GM19351 (cell line): ENCODE data around the gene KRT80.

Experiments used
- ATAC-seq: cut with Tn5 transposase; IDR thresholded peaks from one replicate; pipeline ENCODE4 v1.9.1; 2021; ENCODE audit warnings: mild to moderate bottlenecking, moderate library complexity; ENCODE audit not compliant: unreplicated experiment

The KRT80 gene

DNA sequence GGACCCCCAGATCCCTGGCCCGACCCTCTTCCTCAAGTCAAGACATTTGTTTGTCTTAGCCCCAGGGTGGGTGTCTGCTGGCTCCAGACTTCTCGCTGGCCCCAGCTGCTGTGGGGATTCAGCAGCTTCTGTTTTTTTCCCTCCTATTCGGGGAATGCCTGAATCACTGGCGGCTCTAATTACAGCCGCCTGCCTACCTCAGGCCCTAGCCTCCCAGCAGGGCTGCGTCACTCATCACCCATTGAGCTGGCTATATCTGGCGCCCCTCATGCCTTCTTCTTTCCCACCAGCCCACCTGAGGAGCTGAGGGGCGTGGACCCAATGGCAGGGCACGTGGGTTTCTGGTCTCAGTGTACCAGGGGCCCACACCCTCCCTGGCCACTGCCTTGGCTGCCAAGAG lies 10.1 kb downstream of the KRT80 start:
- ATAC-seq = no peak

DNA sequence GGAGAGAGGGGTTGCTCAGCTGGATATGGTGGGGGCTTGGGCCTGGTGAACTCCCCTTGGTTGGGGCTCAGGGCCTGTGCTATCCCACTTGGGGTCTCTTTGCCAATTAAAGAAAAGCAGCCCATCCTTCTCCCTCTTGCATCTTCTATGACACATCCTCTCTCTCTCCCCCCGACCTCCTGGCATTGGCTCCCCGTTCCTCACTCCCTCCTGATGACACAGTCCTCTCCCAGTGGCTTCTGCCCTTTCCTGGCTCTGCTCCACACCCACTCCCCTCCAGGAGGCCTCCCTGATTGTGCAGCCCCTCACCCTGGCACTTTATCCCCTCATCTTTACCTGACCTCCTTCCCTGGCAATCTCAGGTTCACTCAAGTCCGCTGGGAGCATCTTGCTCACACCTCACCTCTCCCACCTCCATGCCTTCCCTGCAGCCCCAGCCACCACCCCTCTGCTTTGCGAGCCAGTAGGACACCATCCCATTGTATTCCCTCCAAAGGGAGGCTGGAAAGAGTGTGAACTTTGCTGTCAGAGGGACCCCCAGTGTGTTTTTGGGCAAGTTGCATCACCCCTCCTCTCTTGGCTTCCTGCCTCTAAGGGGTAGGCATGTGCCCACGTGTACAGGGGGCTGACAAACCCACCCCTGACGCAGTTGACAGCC lies 10.7 kb downstream of the KRT80 start:
- ATAC-seq = no peak

DNA sequence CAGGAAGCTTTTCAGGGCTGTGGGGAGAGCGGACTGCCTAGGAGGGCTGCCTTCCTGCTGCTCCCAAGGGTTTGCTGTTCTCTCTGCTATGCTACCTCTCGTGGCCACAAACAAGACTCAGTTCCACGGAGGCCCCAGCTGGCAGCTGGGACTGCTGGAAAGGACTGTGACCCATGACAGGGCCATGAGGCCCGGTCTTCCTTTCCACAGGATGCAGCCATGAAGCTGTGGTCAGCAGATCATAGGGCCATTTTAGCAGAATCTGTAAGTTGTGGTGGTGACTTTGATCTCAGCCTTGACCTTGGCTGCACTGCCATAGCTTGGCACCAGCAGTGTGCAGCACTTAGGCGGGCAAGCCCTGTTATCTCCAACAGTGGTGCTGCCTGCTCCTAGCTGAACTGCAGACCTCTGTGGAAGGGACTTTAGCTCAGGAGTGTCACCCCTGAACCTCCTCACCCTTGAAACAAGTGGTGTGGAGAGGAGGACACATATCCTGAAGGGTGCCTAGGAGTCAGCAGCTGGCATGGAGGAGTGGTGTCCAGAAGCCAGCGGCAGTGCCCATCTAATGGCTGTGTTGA lies 12.3 kb downstream of the KRT80 start:
- no peak for ATAC-seq

DNA sequence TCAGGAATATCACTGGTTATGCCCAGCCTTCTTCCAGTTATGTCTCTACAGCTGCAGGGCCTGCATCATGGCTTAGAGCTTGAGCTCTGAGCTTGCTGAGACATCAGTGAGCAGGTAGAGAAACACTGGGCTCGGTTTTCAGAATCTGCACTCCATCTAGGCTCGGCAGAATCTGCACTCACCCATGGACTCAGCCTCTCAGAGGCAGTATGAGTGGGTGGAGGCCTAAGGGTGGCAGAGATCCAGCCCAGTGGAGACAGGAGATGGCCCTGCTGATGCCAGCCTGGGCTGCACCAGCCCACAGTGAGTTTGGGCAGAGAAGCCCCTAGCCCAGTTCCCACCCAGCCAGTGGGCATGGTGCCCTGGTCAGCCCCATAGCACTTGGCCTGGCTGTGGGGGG lies 12.8 kb downstream of the KRT80 start:
- ATAC-seq = no peak

DNA sequence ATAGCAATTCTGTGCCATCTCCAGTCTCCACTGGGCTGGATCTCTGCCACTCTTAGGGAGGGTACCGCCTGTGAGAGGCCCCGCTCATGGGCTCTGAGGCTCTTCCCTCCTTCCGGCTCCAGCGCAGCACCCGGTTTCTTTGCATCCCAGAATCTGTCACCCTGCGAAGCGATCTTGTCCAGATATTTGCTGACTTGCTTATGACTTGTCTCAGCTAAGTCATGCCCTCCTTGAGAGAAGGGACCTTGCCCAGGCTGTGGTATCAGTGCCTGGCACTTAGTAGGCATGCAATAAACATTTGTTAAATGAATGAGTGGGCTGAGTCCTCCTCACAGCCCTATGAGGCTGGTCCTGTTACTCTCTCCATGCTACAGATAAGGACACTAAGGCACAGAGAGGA lies 13.4 kb downstream of the KRT80 start:
- ATAC-seq = no peak

DNA sequence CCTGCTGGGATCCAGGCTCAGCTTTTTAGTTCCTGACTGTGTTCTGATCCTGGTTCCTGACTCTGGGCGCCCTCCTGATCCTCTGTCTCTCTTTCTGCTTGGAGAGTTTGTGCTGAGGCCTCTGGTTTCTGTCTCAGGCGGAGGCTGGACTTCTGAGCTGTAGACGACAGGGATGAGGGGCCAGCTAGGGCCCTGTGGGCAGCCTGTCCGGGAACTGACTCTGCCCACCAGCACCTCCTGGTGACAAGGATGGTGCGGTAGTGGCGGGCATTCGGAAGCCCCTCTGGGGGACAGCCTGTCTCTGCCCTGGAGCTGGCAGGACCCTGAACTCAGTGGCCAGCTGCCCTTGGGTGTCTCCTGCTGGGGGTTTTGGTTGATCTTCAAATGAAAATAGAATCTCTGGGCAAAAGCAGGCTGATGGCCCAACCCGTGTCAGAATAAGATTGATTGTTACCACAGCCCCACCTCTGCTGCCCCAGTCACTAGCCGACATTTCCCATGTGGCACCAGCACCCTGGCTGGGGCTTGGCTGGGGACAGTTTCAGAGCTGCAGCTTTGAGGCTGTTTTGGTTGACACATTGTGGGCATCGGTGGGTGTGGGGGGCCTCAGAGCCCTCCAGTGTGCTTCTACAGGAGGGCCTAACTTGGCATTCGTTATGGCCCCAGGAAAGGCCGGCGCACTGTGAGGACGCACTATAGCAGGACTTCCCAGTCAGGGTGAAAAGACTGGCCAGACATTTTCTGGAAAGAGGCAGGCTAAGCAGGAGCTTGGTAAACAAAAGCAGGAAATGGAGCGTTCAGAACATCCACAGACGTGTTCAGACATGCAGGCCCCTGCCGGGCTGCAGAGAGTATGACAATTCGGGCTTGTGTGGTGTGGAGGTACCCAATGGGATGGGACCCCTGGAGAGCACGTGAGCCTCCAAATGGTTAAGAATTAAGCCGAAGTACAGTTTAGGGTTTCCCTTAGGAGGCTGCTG lies 16.2 kb downstream of the KRT80 start:
- ATAC-seq = no peak

DNA sequence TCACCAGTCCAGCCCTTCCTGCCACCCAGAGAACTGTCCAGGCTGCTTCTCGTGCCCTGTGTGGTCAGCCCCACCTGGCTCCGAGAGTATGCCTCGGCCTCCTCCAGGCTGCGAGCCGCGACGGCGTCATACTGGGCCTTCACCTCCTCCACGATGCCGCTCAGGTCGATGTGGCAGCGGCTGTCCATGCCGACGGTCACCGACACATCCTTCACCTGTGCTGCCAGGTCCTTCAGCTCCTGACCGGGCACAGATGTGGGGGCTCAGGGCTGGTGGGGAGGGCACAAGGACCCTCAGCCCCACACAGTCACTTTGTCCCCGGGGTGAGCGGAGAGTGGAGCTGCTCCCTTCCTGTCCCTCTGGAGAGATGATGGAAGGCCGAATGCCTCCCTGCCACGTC lies 18.3 kb downstream of the KRT80 start:
- ATAC-seq = no peak

DNA sequence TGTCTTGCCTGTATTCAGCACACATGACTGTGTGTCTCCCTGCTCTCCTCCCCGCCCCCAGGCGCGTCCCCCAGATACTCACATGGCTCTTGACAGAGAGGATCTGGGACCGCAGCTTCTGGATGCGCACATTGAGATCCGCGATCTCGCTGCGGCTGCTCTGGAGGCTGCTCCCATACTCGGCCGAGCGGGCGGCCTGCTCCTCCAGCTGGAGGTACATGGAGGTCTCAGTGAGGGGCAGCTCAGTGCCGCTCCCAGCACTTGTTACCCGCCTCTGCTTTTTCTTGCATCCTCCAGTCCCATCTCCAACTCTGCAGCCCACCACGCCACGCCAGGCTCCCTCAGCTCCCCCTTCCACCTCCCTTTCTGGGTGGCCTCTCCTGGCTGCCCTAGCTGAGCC lies 18.9 kb downstream of the KRT80 start:
- ATAC-seq = no peak

DNA sequence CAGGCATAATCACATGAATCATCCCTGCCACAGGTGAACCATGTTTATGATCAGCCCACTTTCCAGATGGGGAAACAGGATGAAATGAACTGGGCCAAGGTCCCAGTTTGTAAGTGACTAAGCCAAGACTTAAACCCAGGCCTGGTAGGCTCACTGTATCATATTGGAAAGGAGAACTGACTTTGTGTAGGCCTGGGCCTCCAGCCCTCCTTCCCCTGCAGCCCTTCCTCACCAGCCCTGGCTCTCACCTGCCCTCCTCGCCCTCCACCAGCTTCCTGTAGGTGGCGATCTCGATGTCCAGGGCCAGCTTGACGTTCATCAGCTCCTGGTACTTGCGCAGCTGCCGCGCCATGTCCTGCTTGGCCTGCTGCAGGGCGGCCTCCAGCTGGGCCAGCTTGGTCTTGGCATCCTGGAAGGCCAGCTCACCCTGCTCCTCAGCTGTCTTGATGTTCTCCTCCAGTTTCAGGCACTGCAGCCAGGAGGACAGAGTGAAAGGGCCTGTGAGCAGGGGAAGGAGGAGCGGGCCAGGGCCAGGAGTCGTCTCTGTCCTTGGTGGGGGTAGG lies 19.8 kb downstream of the KRT80 start:
- ATAC-seq = no peak

DNA sequence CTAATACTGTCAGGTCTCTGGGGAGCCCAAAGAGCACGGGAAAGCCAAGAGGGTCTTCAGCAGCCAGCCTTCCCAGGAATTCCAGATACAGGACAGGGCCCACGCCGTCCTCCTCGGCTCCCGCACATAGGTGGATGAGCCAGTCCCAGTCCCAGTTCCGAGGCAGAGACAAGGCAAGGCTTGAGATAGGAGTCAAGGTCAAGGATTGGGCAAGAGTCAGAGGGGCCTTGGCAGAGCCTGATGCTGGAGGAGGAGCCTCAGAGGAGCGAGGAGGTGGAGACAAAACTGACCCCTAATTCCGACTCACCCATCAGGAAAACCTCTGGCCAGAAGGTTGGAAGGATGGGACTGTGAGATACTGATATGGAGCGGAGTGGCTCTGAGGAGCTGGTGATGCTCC lies 21.0 kb downstream of the KRT80 start:
- ATAC-seq = no peak

DNA sequence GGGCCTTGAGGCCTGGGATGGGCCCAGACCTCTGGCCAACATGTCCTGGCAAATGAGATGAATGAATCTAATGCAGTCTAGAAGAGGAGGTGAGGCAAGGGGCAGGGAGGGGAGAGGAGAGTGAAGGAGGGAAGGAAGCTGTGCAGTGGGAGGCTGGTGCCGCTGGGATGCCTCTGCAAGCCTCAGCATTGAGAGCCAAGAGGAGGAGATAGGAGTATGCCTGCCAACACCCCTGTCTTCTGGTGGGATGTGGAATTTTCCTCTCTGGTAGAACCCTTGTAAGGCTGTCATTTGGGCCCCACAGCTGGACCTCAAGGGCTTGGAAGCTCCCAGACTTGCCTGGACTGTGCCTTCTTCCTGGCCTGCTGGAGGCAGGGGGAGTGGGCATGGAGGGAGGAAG lies 21.9 kb downstream of the KRT80 start:
- no peak for ATAC-seq

DNA sequence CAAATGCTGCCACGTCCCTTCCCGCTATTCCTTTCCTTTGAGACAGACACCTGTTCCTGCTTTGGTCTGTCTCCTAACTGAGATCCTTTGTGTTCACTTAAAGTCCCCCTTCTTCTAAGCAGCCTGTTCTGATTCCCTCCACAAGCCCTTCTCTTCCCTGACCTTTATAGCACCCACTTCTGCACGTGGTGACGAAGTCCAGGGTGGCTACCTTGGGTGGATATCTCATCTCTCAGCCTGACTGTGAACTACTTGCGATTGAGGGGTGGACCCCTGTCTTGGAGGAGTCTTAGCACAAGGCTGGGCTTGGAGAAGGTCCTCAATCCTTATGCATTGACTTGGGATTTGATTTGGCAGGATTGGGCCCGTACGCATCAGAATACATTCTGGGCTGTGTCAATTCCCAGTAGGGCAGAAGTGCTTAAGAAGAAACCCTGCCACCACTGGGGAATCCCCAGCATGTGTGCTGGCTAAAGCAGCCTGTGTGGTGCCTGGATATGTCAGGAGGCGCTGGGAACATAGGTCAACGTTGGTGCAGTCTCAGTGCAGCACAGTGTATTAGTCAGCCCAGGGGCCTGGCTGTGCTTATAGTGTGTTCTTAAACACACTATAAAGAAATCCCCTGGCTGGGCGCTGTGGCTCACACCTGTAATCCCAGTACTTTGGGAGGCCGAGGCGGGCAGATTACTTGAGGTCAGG lies 23.6 kb downstream of the KRT80 start:
- ATAC-seq = no peak

DNA sequence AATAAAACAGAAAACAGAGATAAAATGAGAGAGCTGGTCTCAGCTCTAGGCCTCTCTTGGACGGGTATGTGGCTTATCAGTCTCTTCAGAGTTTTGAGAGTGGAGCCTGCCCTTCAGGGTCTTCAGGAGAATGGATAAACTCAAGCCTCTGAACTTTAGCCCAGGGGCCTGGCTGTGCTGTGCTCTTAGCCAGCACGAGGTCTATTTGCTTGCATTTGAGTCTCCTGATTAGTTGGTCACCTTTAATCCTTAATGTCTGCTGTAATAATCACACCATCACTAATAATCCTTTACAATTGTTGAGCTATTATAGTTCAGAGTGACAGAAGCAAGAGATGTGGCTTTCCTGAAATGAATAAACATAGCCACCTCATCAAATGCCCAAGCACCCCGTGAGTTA lies 24.3 kb downstream of the KRT80 start:
- ATAC-seq = no peak

DNA sequence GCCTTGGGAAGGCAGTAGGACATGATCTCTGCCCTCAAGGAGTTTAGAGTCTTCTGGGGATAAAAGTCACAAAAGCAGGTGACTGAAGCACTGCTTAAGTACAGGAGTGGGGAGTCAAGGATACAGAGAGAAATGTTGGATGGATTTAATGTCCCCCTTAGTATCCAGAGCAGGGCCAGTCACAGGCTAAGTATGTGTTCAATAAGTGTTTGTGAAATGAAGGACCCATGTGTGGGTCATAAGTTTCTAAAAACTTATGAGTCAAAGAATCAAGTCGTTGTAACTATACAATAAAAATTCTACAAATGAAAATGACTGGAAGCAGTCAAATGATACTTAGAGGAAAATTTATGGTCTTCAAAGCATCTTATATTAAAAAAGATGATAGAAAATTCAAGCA lies 25.1 kb downstream of the KRT80 start:
- ATAC-seq = no peak

DNA sequence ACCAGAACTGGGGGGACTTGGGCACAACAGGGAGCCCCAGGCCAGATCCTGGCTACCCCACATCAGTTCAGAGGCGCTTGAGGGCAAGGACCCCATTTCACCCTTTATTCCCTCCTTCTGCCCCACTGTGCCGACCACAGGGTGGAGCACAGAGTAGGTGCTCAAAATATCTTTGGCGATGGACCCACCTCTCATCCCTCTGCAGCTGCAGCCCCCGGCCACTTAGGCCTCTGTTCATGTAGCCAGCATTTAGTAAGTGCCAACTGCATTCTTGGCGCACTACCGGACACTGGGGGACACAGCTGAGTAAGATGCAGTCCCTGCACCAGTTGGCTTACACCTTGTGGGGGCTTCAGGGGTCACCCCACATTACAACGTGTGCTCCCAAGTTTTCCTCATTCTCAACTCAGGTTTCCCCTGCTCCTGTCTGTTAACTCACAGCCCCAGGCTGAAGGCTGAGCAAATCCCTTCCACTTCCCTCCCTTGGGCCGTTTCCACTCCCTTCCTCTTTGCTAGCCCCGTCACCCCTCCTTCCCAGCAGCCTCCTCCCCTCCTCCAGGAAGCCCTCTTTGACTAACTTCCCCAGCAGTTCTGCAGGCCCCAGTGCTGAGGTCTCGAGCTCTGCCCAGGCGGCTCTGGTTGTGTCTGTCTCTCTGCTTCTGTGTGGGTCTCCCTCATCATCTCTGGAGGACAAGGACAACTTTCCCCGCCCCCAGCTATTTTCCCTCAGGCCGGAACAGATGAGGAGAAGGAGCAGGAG lies 26.5 kb downstream of the KRT80 start:
- no peak for ATAC-seq

DNA sequence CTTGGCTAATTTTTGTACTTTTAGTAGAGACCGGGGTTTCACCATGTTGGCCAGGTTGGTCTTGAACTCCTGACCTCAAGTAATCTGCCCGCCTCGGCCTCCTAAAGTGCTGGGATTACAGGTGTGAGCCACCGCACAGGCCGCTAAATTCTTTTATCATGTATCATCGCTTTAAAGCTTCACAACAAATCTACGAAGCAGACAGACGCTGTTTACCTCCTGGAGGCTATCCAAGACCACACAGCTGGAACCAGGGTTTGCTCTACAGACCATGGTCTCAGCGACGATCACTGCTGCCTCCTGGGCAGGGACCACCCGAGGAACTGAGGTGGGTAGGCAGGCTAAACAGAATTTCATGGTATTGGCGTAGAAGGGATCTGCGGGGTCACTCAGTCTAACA lies 27.2 kb downstream of the KRT80 start:
- no peak for ATAC-seq

DNA sequence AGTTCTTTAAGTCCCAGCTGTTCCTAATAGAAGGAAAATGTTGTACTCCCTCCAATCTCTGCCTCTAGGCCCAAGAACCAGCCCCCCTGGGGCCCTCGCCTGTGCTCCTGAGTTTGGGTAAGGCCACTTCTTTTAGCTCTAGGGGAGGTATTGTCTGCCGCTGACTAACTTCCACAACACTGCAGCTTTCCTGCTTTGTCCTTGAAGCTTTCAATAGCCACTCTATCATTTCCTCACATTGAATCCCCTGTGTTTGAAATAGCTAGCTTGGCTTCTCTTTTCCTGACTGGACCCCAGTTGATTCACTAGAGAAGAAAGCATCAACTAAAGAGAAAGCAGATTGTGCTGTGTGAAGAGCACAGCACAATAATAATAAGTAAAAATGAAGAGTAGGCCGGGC lies 28.8 kb downstream of the KRT80 start:
- ATAC-seq = no peak

DNA sequence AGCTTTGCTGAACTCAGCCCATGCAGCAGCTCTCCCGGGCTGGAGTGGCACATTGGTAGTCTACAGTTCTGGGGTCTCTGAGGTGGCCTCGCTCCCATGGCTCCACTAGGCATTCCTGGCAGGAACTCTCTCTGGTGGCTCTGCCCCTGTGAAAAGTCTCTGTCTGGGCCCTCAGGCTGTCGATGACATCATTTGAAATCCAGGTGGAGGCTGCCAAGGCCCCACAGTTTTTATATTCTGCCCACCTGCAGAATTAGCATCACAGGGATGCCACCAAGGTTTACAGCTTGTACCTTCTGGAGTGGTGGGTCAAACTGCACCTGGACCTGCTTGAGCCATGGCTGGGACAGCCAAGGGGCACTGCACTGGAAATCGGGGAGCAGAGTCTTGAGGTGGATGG lies 31.6 kb downstream of the KRT80 start:
- ATAC-seq = no peak

DNA sequence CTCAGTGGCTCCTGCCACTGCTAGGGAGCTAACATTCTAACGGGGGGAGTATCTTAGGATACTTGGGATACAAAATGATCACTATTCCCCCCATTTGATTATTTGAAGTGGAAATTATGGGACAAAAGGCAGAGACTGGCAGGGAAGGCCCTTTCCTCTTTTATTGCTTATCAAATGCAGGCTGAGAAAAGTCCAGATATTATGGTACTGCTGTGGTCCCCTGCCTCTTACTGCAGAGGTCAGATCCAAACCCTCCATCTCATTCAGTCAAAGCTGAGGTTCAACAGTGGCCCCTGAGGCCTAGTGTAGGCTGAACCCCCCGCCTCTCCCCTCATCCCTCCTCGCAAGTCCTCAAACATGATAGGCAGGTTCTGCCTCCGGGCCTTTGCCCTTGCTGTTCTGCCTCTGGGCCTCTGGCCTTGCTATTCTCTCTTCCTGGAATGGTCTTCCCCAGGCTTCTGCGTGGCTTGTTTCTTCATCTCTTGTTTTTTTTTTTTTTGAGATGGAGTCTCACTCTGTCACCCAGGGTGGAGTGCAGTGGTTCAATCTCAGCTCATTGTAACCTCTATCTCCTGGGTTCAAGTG lies 34.2 kb downstream of the KRT80 start:
- ATAC-seq = no peak
